Fibroblast of villous mesenchyme (primary cell): ENCODE data around the gene ST3GAL4. TPM values are rescaled to one million over a fixed set of nuclear protein-coding genes. Genes with fewer than 3 reads are reported as not detected.
"Not testable (repeated sequence)": the region's sequence is repeated elsewhere in the genome, so short reads cannot be mapped to it uniquely, and the experiment has no call there.

ENCODE experiments used
- DNase-seq: peaks from one replicate; pipeline ENCODE4 v3.0.0-alpha.2; 2010; ENCODE audit warnings: low read depth
- H3K4me3 ChIP-seq: 2 replicates; pipeline ENCODE4 v1.5.1; 2011; ENCODE audit warnings: low read depth, mild to moderate bottlenecking, low read length
- total RNA-seq: library from RNA; depleted of rRNA; stranded (reverse); fragments of >200 nt; gene quantifications from 2 replicates; pipeline ENCODE4 v1.2.3, GENCODE V29; 2012
- TF ChIP-seq, protein P1 (sequence below): IDR thresholded peaks from 2 replicates; pipeline ENCODE4 v1.5.1; 2012; ENCODE audit warnings: low read depth, mild to moderate bottlenecking, low read length; ENCODE audit not compliant: insufficient read depth

ST3GAL4 gene
- total RNA-seq, 1 donor = 16.8 TPM

DNA sequence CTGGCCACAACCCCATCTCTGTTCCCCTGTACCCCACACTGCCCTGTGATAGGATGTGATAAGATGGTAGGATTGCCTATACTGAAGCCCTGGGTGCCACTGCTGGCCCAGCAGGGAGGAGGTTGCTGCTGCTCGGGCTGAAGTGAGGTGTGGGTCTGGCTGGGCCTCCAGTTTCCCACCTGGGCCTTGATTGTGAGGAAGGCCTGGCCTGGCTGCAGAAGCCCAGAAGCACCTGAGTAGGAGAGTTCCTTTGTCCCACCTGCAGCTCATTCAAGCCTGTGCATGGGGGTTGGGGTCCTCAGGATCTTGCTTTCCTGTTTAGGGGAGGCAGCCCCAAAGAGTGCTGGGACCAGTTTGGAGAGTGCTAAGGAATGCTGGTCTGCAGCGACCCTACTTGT is 3.3 kb downstream of the ST3GAL4 start:
- no peak overlapping the region for H3K4me3 ChIP-seq
- TF ChIP-seq, protein P1, sequence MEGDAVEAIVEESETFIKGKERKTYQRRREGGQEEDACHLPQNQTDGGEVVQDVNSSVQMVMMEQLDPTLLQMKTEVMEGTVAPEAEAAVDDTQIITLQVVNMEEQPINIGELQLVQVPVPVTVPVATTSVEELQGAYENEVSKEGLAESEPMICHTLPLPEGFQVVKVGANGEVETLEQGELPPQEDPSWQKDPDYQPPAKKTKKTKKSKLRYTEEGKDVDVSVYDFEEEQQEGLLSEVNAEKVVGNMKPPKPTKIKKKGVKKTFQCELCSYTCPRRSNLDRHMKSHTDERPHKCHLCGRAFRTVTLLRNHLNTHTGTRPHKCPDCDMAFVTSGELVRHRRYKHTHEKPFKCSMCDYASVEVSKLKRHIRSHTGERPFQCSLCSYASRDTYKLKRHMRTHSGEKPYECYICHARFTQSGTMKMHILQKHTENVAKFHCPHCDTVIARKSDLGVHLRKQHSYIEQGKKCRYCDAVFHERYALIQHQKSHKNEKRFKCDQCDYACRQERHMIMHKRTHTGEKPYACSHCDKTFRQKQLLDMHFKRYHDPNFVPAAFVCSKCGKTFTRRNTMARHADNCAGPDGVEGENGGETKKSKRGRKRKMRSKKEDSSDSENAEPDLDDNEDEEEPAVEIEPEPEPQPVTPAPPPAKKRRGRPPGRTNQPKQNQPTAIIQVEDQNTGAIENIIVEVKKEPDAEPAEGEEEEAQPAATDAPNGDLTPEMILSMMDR = no peak
- no peak for DNase-seq

DNA sequence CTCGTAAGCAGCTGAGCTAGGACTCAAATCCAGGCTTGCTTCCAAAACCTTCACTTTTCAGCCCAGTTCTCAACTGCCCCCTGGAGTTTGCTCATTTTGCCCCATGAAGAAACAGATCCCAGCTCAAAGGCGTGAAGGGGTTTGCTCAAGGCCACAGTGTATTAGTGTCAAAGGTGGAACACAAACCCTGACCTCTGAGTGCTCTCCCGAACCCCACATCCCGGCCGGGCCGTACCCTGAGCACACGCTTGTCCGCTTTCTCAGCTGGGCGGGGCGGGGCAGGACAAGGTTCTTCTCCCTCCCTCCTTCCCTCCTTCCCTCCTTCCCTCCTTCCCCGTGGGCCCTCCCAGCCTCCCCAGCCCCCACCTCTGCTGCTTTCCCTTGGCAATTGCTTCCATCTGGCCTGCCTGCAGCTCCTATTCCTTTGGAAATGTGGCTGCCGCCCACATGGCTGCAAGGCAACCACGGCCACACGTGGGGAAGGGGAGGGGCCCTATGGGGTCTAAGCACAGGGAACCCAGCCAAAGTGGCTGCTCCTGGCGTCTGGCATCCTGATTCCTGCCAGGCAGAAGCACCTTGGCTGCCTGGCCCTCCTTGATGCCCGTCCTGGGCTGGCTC is 4.1 kb downstream of the ST3GAL4 start:
- peak; percentile 71 for DNase-seq
- H3K4me3 ChIP-seq = no peak overlapping the region
- TF ChIP-seq, protein P1 = peak; percentile 39

DNA sequence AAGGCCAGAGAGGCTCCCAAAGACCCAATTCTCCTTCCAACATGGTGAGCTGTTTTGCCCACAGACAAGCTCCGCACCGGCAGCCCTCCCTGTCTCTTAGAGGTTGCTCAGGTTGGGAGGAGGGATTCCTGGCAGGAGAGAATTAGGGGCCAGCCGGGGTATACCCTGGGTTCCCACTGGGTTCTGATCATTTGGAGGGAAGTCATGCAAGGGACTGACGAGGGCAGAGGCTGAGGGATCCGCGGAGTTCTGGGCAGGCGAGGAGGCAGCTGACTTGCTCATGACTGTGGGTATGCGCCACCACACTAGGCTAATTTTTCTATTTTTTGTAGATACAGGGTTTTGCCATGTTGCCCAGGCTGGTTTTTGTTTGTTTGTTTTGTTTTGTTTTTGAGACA is 4.6 kb downstream of the ST3GAL4 start:
- no peak for DNase-seq
- TF ChIP-seq, protein P1 = no peak
- H3K4me3 ChIP-seq = no peak overlapping the region

DNA sequence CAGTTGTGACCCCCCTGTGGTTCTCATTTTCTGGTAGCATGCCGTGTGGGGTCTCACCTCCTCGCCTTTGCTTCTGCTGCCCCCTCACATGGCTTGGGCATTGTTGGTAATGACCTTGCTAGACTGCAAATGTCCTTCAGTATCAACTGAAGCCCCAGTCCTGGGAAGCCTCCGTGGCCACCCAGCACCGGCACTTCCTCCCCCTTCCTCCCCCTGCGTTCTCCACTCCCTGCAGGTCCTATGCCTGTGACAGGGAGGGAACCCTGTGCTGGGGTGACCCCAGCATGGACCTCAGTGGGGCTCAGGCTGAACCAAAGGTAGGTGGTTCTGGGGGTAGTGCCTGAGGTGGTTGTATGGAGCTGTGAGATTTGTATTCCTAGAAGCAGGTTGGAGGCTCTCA is 5.9 kb downstream of the ST3GAL4 start:
- TF ChIP-seq, protein P1 = no peak
- DNase-seq = no peak
- H3K4me3 ChIP-seq = no peak overlapping the region

DNA sequence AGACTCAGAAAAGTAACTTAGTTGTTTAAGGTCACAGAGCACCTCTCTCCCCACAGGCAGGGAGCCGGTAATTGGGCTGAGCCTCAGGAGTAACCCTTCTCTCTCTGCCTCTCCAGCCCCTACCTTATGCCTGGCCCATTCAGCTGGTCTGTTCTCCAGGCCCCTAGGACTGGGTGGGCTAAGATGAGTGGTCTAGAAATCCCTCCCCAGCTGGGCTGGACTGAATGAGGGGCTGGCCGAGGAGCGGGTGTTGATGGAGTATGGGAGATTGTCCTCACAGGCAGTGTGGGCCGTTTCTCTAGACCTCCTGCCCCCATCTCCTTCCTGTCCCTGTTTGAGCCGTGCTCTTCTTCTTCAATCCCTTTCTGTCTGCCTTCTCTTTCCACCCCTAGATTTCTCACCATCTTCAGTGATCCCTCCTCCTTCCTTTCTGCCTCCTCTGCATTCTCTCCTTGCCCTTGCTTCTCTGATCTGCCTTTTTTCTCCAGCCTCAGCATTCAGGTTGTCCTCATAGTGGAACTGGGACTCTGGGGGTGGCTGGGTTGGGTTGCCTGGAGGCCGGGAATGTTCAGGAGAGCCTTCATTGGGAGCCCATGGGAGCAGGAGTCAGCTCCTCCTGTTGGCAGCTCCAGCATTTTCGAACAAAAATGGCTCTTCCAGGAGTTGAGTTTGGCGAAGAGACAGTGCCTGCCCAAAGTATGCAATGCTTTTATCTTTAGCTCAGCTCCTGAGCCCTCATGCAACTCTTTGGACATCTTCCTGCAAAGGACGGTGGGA is 7.6 kb downstream of the ST3GAL4 start:
- DNase-seq = no peak
- no peak overlapping the region for H3K4me3 ChIP-seq
- TF ChIP-seq, protein P1 = no peak

DNA sequence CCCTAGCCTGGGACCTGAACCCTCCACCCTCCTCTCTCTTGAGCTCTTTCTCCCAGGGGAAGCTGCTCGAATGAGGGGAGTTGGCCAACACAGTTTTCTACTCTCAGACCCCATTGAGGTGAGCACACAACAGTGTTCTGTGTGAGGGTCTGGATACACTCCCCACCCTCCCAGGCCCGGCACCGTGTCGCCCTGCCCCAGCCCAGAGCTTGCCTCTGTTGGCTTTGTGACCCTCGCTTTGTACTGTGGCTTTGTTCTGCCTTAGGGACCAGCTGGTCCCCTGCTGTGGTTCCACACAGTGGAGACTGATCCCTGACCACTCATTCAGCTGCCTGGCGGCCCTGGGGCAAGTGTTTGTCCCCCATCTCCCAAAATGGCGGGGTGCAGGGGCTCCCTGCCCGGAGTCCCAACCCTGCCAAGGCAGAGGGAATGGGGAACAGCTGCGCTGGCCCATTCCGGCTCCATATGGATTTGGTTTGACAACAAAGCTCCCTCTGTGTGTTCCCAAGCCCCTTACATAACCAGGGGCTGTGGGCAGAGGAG is 8.3 kb downstream of the ST3GAL4 start:
- H3K4me3 ChIP-seq = no peak overlapping the region
- DNase-seq = no peak
- TF ChIP-seq, protein P1 = no peak

DNA sequence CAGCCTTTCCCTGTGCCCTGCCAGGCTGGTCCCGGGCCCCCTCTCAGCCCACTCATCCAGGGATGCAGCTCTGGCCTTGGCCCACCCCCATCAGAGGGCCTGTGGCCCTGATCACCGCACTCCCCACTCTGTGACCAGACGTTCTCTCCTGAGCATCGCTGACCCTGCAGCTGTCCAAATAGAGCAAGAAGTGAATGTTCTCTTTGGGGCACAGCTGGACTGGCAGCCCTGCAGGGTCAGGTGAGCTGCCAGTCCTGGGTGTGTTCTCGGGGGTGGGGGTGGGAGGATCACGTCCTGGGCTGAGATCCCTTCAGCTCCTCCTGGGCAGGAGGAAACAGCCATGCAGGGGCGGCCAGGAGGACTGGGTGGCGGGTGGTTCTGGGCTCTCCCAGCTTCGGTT is 9.2 kb downstream of the ST3GAL4 start:
- not testable (repeated sequence) for DNase-seq, H3K4me3 ChIP-seq

DNA sequence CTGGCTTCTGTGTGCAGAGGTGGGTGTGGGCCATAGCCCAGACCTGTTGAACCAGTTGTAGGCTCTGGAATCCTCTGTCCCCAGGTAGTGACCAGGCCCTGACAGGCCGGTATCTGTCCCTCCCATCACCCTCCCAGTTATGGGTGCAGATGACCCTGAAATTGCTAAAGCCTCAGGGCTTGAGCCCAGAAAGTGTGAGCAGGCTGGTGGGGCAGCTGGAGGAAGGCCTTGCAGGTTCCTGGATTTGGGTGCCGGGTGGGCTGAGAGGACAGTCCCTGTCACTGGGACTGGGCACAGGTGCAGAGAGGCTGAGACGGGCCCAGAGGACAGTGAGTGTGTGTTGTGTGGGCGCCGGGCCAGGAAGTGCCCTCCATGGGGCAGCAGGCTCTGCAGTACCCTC is 10.0 kb downstream of the ST3GAL4 start:
- not testable (repeated sequence) for DNase-seq, H3K4me3 ChIP-seq
